Measurements from ENCODE around the gene PLA1A. TPM values are rescaled to one million over a fixed set of nuclear protein-coding genes. Genes with fewer than 3 reads are reported as not detected.

PLA1A gene
- total RNA-seq, 4 donors from 2014 or later, result 3.3 to 12.8 (median 7.3) TPM

GRCh38 chr3:119652306-119653033 is 54.8 kb downstream of the PLA1A start:
- no peak for TF ChIP-seq CTCF (IDR thresholded peaks at IDR 0.05)
- DNase-seq (ENCODE audit: low spot score) (no peak), ATAC-seq (ENCODE audit: low FRiP score) (no peak)

- ATAC-seq (ENCODE audit: low FRiP score) (no peak), DNase-seq (ENCODE audit: low spot score) (no peak)
- no peak for TF ChIP-seq CTCF (IDR thresholded peaks at IDR 0.05)
Measured at GRCh38 chr3:119653876-119654275, 56.2 kb downstream of the PLA1A start.

GRCh38 chr3:119657887-119658702 is 60.4 kb downstream of the PLA1A start:
- TF ChIP-seq CTCF (IDR thresholded peaks at IDR 0.05), result no peak
- DNase-seq (ENCODE audit: low spot score) (no peak), ATAC-seq (ENCODE audit: low FRiP score) (no peak)

GRCh38 chr3:119658994-119659393 is 61.3 kb downstream of the PLA1A start:
- ATAC-seq (ENCODE audit: low FRiP score) (no peak), DNase-seq (ENCODE audit: low spot score) (no peak)
- TF ChIP-seq CTCF (IDR thresholded peaks at IDR 0.05), result no peak

- ATAC-seq (ENCODE audit: low FRiP score), result no peak
- no peak for TF ChIP-seq CTCF (IDR thresholded peaks at IDR 0.05)
- no peak for DNase-seq (ENCODE audit: low spot score)
Measured at GRCh38 chr3:119659606-119660291, 62.1 kb downstream of the PLA1A start.

- TF ChIP-seq CTCF (IDR thresholded peaks at IDR 0.05), result no peak
- no peak for ATAC-seq (ENCODE audit: low FRiP score)
- DNase-seq (ENCODE audit: low spot score), result no peak
Measured at GRCh38 chr3:119660474-119661440, 63.1 kb downstream of the PLA1A start, which contains the start of gene POPDC2. TSS of gene POPDC2 (minus strand) at chr3:119660589. CDS start at chr3:119660423, 166 bp downstream.
